Measurements from ENCODE around the gene CTBP2.
"Not testable (repeated sequence)": the region's sequence is repeated elsewhere in the genome, so short reads cannot be mapped to it uniquely, and the experiment has no call there.

CTBP2 gene

DNA sequence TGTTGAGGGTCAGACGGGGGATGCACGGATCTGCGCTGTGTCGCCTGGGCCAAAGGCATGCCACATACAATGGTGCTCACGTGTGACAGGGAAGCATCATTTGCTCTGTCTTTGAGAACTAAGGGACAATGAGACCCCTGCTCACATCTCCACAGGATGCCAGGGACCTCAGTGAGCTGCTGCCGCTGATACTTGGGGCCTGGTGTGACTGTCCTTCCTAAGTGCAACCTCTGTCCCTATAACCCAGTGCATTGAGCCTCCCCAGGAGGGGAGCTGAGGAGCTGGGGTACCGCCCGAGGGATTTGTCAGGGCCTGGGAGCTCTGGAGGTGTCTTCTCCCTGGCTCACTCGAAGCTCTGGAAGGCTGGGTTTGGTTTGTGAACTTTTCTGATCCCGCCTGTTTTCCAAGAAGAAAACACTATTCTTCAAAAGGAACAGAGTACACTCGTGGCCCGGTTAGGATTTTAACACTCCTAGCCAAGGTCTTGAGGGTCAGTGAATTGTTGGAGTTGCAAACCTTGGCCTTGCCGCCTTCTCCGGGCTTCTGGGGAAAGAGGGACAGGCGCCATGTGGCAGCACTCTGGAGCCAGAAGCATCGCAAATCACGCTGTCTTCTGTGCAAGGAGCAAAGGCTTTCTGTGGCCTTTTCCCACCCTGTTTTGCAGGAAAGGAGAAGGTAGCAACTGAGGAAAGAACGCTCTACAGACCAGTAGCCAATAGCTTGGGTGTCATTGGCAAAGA, 26.2 kb upstream of the CTBP2 start:
- no peak for DNase-seq

GRCh38 chr10:125179107-125179506, 18.7 kb upstream of the CTBP2 start:
- DNase-seq = not testable (repeated sequence)

GRCh38 chr10:125177641-125178640, 17.6 kb upstream of the CTBP2 start:
- no peak for DNase-seq

DNA sequence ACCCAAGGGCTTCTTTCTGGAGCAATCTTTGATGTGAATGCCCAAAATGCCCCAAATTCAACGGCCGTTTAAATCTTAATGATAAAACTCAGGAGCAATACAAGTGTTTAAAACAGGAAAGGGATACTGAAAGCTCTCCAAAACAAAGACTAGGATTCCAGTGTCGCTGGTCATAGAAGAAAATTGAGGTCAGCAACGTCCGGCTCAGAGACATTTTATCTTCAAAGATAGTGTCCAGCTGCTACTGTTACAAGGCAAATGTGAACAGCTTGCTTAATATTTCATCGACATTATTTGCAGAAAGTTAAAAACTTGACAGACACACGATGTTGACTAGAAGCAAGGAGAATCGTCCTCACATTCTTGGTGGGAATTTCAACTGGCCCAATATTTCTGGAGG, 15.4 kb upstream of the CTBP2 start:
- no peak for DNase-seq

DNA sequence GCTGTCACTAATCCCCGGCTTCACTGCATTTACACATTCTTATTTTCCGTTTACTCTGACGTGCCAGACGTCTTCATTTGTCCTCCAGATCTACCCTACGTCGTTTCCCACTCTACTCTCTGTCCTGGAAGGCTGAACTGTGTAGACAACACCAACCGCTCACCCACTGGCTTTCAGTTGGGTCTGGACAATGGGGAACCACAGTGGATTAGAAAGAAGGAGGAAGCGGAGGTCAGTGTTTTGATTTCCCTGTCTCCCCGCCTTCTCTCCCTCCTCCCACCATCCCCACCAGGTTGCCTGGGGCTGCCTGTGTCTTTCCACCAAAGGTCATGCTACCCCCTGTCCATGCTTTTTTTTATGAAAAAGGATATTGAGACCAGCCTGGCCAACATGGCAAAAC, 14.0 kb upstream of the CTBP2 start:
- DNase-seq = no peak

GRCh38 chr10:125172694-125173093, 12.3 kb upstream of the CTBP2 start:
- DNase-seq = no peak

GRCh38 chr10:125171402-125172306, 11.3 kb upstream of the CTBP2 start:
- no peak for DNase-seq

- no peak for DNase-seq
Measured at GRCh38 chr10:125169915-125170314, 9.6 kb upstream of the CTBP2 start.

DNA sequence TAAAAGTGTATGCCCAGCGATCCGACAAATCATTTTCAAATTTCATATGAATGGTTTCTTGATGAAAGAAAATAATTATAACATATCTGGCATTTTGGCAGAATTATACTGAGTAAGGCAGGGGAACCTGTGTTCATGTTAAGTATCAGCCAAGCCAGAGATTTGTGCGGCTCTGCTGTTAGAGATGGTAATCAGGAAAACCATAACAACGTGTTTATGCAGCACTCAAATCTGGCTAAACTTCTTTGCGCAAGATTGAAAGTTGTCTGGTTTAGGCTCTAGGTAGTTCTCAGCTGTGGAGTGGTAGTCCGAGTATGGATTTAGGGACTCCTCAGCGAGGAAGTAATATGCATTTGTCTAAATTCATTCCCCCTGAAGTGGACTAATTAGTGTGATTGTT, 8.9 kb upstream of the CTBP2 start:
- DNase-seq = no peak

DNA sequence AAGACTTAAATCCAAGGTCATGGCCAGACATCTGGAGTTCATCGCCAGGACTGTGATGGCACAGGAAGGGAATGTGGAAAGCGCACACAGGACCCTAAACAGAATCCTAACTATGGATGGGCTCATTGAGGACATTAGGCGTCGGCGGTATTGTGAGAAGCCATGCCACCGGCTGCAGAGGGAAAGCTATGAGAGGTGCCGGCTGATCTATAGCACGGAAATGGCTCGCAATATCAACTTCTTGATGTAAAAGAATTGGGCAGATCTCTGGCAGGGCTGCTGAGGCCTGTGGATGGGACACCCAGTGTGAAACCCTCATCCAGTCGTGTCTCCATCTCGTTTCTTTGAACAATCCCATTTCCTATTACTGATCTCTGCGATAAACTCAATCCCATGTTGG, 6.3 kb upstream of the CTBP2 start:
- no peak for DNase-seq

GRCh38 chr10:125165584-125166573, 5.5 kb upstream of the CTBP2 start:
- DNase-seq = no peak

GRCh38 chr10:125164421-125164820, 4.1 kb upstream of the CTBP2 start:
- no peak for DNase-seq

- DNase-seq = no peak
Measured at GRCh38 chr10:125163803-125164202, 3.4 kb upstream of the CTBP2 start.

GRCh38 chr10:125163312-125163711, 2.9 kb upstream of the CTBP2 start:
- DNase-seq = not testable (repeated sequence)

DNA sequence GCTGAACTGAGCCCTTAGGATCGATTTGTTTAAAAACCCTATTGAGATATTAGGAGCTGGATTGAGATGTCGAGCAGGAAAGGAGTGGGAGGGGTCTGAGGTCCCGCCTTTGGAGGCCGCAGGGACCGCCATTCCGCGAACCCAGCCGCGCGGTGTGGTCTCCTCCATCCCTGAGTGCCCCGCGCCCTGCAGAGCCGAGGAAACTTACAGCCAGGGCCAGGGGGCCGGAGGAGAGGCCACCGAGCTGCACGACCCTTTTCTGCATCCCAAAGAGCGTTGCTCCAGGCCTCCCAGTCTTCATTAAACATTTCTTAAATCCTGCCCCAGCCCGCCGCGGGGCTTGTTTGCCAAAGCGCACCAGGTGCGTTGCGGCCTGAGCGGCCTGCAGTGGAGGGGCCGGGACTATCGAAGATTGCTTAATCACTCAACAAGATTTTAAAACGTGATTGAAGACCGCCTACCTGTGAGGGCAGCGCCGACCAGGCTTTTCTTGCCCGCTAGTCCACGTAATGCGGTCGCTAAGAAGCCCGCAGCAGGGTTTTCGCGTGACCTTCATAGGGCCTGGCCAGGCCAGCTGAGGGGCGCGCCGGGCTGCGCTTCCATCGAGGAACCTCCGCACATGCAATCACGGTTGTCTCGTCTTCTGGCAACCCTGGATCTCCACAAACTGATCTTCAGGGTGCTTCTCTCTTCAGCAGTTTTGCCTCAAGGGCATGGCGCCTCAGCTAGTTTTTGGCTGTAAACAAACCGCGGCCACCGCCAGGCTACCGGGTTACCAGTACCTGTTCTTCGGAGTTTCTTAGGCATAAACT, 2.0 kb upstream of the CTBP2 start:
- no peak for DNase-seq

DNA sequence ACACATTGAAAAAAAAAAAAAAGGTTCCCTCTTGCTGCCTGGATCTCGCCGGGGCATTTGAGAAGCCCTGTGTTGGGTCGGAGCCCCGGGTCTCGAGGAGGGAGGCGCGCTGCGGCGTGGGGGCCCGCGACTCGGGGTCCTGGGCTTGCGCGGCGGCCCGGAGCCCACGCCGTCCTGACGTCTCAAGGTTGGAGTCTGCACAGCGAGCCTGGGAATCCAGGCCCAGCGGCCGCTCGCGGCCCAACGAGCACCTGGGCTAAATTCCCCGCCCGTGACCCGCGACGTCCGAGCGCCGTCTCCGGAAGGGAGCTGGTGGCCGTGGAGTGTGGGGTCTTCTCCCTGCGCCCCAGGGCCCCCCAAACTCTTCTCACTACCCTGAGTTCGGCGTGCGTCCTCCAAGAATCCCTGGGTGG, 1.4 kb upstream of the CTBP2 start:
- DNase-seq = no peak

- peak; percentile 65 to 81 (median 72) for DNase-seq
Measured at GRCh38 chr10:125160856-125161706, 718 bp upstream of the CTBP2 start.

- DNase-seq = peak in 1 of 3 experiments; percentile 58
Measured at GRCh38 chr10:125159486-125159931, 854 bp downstream of the CTBP2 start.

Measured in NCI-H1417 (cell line).